Lung (tissue), 12 donors: ENCODE data around the gene ANKRD62. TPM values are rescaled to one million over a fixed set of nuclear protein-coding genes. Genes with fewer than 3 reads are reported as not detected.
"Not testable (repeated sequence)": the region's sequence is repeated elsewhere in the genome, so short reads cannot be mapped to it uniquely, and the experiment has no call there.

Source experiments
- ATAC-seq: fragments of 200-7000 bp; cut with Tn5 transposase; one replicate; pipeline ENCODE4 v1.9.1; 2020; ENCODE audit warnings: moderate number of reproducible peaks; ENCODE audit not compliant: insufficient read depth, low FRiP score
- DNase-seq, 3 donors: peaks; one replicate each; pipeline ENCODE4 v3.0.0-alpha.2; 2013 to 2017
- H3K27ac ChIP-seq, 2 donors: one replicate each; pipeline ENCODE4 v1.5.1; 2013; ENCODE audit warnings: mild to moderate bottlenecking in 2 of 2, moderate library complexity in 2 of 2, control low read depth in 1 of 2, inconsistent platforms in 1 of 2, low read depth in 1 of 2, low read length in 1 of 2
- H3K27me3 ChIP-seq, 3 donors: one replicate each; pipeline ENCODE4 v1.5.1; 2013; ENCODE audit warnings: low read length in 2 of 3; ENCODE audit not compliant: control insufficient read depth in 3 of 3, insufficient read depth in 3 of 3
- H3K36me3 ChIP-seq, 4 donors: one replicate each; pipeline ENCODE4 v1.5.1; 2013; ENCODE audit warnings: low read length in 4 of 4, mild to moderate bottlenecking in 1 of 4, moderate library complexity in 1 of 4; ENCODE audit not compliant: control insufficient read depth in 4 of 4, insufficient read depth in 4 of 4
- H3K4me1 ChIP-seq, 5 donors: one replicate each; pipeline ENCODE4 v1.5.1; 2013; ENCODE audit warnings: low read length in 5 of 5, mild to moderate bottlenecking in 2 of 5, moderate library complexity in 1 of 5; ENCODE audit not compliant: control insufficient read depth in 5 of 5, insufficient read depth in 5 of 5
- H3K4me3 ChIP-seq: one replicate; pipeline ENCODE4 v1.5.1; 2013; ENCODE audit warnings: mild to moderate bottlenecking, control low read depth, moderate library complexity
- H3K9ac ChIP-seq, 2 donors: one replicate each; pipeline ENCODE4 v1.5.1; 2013; ENCODE audit warnings: low read length in 2 of 2, control low read depth in 1 of 2; ENCODE audit not compliant: insufficient read depth in 1 of 2
- H3K9me3 ChIP-seq, 4 donors: one replicate each; pipeline ENCODE4 v1.5.1; 2013; ENCODE audit warnings: low read length in 3 of 4, mild to moderate bottlenecking in 1 of 4, moderate library complexity in 1 of 4; ENCODE audit not compliant: control insufficient read depth in 4 of 4, insufficient read depth in 3 of 4
- CTCF ChIP-seq: IDR thresholded peaks from 2 replicates; pipeline ENCODE4 v1.5.1; 2012; ENCODE audit warnings: mild to moderate bottlenecking; ENCODE audit errors: control extremely low read depth, extremely low read depth
- WGBS, 2 donors: extraction: QIAGEN DNeasy Blood & Tissue Kit; methylation state at CpG; one replicate each; pipeline ENCODE4 v1.1.7; 2013; 5-methylcytosine and 5-hydroxymethylcytosine counted together
- polyA plus RNA-seq, 2 donors: library from polyadenylated mRNA; stranded (reverse); fragments of 200-250 nt; gene quantifications; one replicate each; pipeline ENCODE4 v1.2.1, GENCODE V29; 2013
- total RNA-seq, 2 donors: library from RNA; depleted of rRNA in 1 of 2; stranded (reverse); fragments of >200 nt in 1 of 2; gene quantifications; one replicate each; pipeline ENCODE4 v1.2.1, GENCODE V29; 2014 to 2021
- donor health status: control.
- donor health status: control.
- donor health status: Bipolar disorder and iron deficiency.
- donor health status: healthy.
- donor health status: DM: yes; HTN: yes; CAD: no.

Gene ANKRD62
- total and polyA plus RNA-seq, 4 donors, result 0.06 to 0.12 (median 0.09) TPM; not detected in 1

DNA sequence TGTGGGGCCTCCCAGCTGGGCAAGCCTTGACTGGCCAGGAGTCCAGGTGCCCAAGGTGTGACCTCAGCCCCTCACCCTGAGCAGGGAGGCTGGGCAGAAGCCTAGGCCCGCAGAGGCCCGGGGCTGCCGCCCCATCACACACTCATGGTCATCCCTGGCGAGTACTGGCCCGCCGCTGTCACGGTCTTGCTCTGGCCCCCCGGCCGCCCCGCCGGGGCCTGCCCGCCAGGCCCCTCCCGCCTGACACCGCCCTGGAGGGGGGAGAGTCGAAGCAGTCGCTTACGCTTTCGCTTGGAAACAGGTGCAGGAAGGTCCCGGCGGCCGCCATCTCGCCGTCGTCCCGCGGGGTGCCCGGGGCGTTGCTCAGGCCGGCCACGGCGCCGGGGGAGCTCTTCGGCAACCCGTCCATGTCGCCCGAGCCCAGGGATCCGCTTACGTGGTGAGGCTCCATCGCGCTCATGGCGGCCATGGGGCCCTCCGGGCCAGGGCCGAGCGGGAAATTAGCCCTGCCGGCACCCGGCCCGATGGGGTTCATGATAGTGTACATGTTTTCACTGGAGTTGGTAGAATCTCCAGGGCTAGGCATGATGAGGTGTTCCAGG is 26.6 kb upstream of the ANKRD62 start:
- no peak overlapping the region for H3K9ac ChIP-seq
- 98 to 99% methylated on average over 47 of the region's 47 CpGs for WGBS, 2 donors
- H3K27me3 ChIP-seq, result no peaks in the 10 kb centered on the region
- ATAC-seq, result no peak
- H3K9me3 ChIP-seq, result no peaks in the 10 kb centered on the region
- no peaks in the 10 kb centered on the region for H3K36me3 ChIP-seq
- H3K4me3 ChIP-seq, result no peak overlapping the region
- no peak overlapping the region for H3K27ac ChIP-seq
- no peak for TF ChIP-seq CTCF
- DNase-seq, result no peak
- H3K4me1 ChIP-seq, result peaks cover 0 to 2% (median 0%) of the 10 kb centered on the region in 5 donors

DNA sequence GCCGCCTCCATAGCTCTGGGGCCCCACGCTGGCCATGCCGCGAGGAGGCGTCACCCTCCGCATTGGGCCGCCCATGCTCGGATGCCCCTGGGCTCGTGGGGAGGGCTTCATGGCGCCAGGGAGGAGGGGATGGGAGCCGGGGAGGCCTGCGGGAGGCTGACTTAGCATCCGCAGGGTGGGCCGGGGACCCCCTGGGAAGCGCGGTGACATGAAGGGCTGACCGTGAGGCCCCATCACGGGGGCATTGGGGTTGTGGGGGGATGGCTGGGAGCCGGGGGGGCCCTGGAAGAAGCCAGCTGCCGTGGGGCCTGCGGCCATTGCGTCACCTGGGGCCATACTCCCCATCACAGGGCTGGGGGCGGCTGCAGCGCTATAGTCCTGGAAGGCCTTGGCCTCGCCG is 26.0 kb upstream of the ANKRD62 start:
- no peaks in the 10 kb centered on the region for H3K9me3 ChIP-seq
- no peak for TF ChIP-seq CTCF
- WGBS, 2 donors, result 97% methylated on average over 22 to 26 of the region's 26 CpGs
- H3K27me3 ChIP-seq, result no peaks in the 10 kb centered on the region
- DNase-seq (no peak), ATAC-seq (no peak)
- no peak overlapping the region for H3K9ac ChIP-seq
- no peaks in the 10 kb centered on the region for H3K36me3 ChIP-seq
- peaks cover 0 to 2% (median 0%) of the 10 kb centered on the region in 5 donors for H3K4me1 ChIP-seq
- H3K27ac ChIP-seq, result no peak overlapping the region
- H3K4me3 ChIP-seq, result no peak overlapping the region

- not testable (repeated sequence) for H3K4me3 ChIP-seq, H3K36me3 ChIP-seq, H3K4me1 ChIP-seq, H3K27ac ChIP-seq, H3K27me3 ChIP-seq, H3K9me3 ChIP-seq
- 80% methylated on average over 44 of the region's 44 CpGs for WGBS, 2 donors
- DNase-seq (peak in 1 of 3 donors; percentile 53), ATAC-seq (peak; percentile 77)
- peak overlapping the region in 1 of 2 donors; percentile 75 for H3K9ac ChIP-seq
Observed at GRCh38 chr18:12068316-12068949, 25.2 kb upstream of the ANKRD62 start.

DNA sequence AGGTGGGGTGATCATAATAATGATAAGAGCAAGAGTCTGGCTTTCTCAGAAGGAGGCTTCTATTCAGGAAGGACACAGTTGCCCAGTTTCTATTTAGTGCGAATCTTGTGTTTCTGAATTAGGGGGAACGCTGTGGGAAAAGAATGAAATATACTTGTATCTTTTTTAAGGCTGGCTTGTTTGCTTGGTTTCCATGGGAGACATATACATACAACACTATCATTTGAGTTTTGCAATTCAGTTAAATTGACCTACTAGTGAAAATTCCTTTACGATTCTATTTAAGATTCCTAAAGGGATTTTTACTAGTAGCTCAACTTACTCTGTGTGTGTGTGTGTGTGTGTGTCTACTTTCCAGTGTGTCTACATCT is 24.7 kb upstream of the ANKRD62 start:
- WGBS, 2 donors, result 70 to 87% methylated on average over 3 of the region's 3 CpGs
- Histone ChIP-seq H3K9ac (peak overlapping the region in 1 of 2 donors; percentile 75), H3K4me1 (peaks cover 0 to 2% (median 0%) of the 10 kb centered on the region in 5 donors), H3K4me3 (no peak overlapping the region), H3K27ac (no peak overlapping the region), H3K9me3 (no peaks in the 10 kb centered on the region), H3K36me3 (no peaks in the 10 kb centered on the region), H3K27me3 (no peaks in the 10 kb centered on the region)
- ATAC-seq (no peak), DNase-seq (peak in 2 of 3 donors; percentile 81 to 84)
- TF ChIP-seq CTCF, result no peak

DNA sequence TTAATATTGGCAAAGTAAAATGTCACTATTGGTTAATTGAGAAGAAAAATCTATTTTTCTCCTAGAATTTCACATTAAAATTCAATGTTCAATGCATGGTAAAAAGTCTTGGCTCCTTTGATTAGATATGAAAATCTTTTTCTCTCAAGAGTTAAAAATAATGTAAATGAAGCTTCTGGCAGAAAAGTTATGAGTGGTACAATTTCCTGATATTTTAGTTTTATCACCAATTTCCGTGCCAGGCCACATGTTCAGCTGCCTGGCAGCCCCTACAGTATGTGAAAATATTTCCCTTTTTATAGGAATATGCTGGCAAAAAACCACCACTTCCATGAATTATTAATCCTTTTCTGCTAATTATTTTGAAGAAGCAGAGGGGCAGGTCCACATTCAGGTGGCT is 22.6 kb upstream of the ANKRD62 start:
- not testable (repeated sequence) for ATAC-seq

More for the DNA sequence above, 22.6 kb upstream of the ANKRD62 start:
- not testable (repeated sequence) for DNase-seq, H3K36me3 ChIP-seq, H3K27ac ChIP-seq, H3K9ac ChIP-seq, H3K27me3 ChIP-seq, H3K9me3 ChIP-seq, H3K4me3 ChIP-seq, H3K4me1 ChIP-seq
- 75% methylated on average over 1 of the region's 1 CpG for WGBS, 2 donors
